Frontal cortex (tissue), 4 donors: Measurements from ENCODE around the gene CHSY1. TPM values are rescaled to one million over a fixed set of nuclear protein-coding genes. Genes with fewer than 3 reads are reported as not detected.
"Not testable (repeated sequence)": the region's sequence is repeated elsewhere in the genome, so short reads cannot be mapped to it uniquely, and the experiment has no call there.

Experiments
- DNase-seq, 2 donors: peaks; one replicate each; pipeline ENCODE4 v3.0.0; 2012; ENCODE audit warnings: low spot score in 2 of 2
- FAIRE-seq: peaks from 2 replicates; lab custom pipeline; 2012; peaks lifted over from hg19 to GRCh38; lab: Jason Lieb, UNC
- total RNA-seq: library from RNA; depleted of rRNA; stranded (reverse); fragments of >200 nt; gene quantifications from one replicate; pipeline ENCODE4 v1.2.3, GENCODE V29; 2014
- donor health status: control.
- donor health status: control.
- donor health status: control.

Gene CHSY1
- total RNA-seq, 1 donor from 2014 or later: 22.8 TPM

DNA sequence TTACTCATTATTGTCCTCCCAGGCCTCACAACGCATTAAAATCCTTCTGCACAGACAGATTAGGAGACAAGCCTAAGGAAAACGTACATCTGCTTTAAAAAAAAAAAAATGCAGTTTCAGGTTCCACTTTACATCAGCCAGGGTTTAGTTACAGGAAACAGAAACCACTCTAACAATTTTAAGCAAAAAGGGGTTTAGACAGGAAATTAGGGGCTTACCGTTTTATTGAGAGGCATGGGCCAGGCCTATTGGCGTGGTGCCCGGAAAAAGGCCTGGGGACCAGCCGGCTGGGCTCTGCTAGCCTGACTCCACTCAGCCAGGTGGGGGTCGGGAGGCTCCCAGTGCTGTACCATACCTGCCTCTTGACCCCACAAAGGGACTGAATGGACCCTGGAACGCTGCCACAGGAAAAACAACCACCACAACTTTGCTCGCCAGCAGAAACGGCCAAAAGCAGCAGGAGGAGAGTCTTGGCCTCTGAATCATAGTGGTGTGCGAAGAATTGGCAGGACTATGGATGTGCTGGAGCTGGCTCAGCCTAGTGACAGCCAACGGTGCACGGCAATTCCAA, 124.3 kb downstream of the CHSY1 start:
- DNase-seq (peak; percentile 29 to 53), FAIRE-seq (no peak)

- no peak for DNase-seq
- FAIRE-seq: no peak
These were observed 125.0 kb downstream of the CHSY1 start for GRCh38 chr15:101126618-101127505.

GRCh38 chr15:101125881-101126428, 125.9 kb downstream of the CHSY1 start:
- not testable (repeated sequence) for DNase-seq, FAIRE-seq

Other genes starting within 250 kb of the CHSY1 start
- gene SELENOS, start 25.4 kb upstream of the CHSY1 start, total RNA-seq: 48.9 TPM
- 13.9 TPM for gene SNRPA1, start 43.2 kb upstream of the CHSY1 start, total RNA-seq
- gene PCSK6, start 237.7 kb upstream of the CHSY1 start, total RNA-seq: 18.3 TPM